NCI-H446 (cell line): Measurements from ENCODE around the gene GADD45A.
"Not testable (repeated sequence)": the region's sequence is repeated elsewhere in the genome, so short reads cannot be mapped to it uniquely, and the experiment has no call there.

ENCODE experiments used
- DNase-seq, 2 experiments: peaks; one replicate each; lab custom pipeline; 2025; lab: John Stamatoyannopoulos, UW

The GADD45A gene

DNA sequence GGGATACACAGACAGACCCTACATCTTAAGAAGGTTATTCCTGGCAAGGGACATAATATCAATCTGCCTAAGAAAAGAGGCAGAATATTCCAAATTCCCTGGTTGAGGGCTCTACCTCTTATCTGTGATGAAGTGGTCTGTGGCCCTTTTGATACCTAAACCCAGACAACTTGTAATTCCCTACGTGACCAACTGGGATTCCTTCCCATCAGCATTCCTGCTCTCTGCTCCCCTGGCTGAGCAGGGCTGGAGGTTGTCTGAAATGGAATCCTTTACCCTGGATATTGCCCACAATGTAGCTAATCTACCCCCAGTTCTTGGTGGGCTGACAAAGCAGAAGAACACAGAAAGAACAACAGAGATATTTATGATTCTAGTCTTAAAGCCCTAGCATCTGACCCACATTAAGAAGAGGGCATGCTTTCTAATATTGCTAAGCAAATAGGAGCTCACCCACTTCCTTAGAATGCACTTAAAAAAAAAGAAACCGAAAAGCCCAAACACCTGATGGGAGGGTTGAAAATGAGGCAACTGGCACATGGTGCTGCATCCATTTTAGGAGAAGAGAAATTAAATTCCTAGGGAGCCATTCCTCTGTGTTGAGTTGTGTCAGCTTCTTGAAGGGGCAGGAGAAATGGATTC lies 36.8 kb downstream of the GADD45A start:
- DNase-seq = no peak

DNA sequence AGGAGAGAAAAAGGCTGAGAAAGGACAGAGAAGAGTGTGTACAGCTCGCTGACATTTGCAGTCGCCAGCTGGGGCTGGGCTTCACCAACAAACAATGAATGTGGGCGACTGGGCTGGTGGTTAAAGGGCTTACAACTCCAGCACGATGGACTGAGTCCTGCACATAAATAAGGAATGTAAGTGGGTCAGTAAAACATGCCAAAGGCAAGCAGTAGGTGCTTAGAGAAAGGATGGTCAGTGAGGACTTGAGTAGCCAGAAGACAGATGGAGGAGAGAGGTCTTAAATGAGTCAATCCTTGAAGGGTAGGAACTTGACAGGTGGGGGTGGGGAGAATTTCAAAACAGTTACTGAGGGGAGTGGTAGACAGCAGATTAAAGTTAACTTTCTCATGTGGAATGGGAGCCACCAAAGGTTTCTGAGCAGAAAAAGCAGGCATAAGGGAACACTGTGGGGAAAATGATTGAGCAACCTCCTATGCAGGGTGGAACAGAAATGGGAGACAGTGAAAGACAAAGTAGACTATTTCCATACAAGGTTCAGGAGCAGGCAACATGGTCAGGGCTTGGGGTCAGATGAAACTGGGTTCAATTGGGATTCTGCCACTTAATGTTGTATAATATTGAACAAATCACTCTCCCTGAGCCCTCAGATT lies 37.4 kb downstream of the GADD45A start:
- no peak for DNase-seq

DNA sequence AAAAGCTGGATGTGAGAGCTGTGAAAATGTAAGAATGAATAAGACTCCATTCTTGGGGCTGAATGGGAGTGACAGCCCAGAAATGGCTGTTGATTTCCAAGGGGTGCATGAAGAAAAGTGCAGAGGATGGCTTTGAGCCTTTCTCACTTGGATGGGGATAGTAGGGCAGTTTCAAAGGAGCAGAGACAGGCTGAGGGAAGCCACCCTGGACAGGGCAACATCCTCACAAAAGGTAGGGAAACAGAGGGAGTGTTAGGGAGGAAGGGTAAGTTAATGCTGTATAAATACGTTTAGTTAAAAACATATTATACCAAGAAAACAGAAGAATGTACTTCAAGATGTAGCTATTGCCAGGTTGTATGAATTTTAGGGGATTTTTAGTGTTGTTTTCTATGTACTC lies 38.1 kb downstream of the GADD45A start:
- no peak for DNase-seq

DNA sequence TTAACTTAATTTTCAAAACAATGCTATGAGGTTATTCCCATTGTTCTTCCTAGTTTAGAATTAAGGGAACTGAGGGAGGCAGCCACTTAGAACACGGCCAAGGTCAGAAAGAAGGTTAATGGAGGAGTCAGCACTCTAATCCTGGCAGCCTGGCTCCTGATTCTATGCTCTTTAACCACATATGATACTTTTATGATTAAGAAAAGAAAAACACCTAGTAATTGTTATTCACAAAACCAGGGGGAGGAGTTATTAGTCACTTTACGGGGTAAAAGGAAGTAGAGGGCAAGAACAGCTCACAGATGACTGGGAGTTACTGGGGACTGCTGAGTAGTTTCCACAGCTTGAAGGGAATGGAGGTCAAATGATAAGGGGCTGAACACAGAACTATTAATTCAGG lies 38.6 kb downstream of the GADD45A start:
- no peak for DNase-seq

DNA sequence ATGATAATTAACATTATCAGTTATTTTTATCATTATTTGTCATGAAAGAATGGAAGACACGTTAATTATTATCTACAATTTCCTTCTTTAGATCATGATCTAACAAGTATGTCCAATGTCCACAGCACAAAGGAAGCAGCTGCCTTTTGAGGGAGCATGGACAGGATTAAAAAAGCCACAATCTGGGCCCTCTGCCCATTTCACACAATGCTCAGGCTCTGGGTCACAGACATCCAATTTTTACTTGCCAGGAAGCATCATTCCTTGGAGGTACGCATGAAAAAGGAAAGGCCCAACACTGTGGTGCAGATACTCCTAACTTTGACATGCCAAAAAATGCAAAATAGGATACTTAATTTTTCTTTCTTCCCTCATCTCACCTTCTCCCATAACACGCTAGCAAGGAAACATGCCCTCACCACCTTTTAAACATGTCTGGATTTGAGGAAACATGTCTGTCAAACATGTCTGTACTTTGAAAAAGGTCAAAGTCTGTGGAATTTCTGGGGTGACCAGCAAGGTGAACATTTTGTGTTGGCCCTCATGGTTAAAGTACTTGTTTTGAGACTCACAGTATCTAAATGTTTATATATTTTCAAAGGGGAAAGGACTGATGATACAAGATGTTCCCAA lies 40.0 kb downstream of the GADD45A start:
- DNase-seq = peak in 1 of 2 experiments; percentile 7

DNA sequence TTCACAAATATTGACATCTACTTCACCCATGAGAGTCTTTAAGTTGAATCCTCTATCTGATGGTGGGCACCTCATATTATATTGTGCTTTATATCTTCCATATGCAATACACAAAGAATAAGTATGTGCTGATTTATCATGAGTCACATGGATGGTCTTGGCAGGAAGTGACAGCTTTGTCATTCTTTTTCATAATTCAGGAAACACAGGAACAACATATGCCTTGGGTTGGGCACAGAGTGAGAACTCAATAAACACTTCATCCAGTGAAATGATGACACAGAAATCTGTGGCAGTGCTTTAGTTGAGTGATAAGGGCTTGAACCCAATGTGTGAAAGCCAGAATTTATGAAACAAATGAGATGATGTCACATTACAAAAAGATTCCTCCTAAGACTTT lies 41.2 kb downstream of the GADD45A start:
- no peak for DNase-seq

DNA sequence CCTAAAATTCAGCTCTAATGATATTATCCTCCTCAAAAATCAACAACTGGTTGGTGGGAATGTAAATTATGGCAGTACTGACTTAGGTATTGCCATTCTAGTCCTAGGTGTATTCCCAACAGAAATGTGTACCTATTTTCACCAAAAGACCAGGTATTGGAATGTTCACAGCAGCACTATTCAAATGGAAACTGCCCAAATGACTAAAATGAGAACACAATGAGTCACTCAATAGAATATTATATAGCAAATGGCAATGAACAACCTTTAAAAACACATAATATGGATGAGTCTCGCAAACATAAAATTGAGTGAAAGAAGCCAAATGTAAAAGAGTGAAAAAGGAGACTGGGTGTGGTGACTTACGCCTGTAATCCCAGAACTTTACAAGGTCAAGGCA lies 44.9 kb downstream of the GADD45A start:
- no peak for DNase-seq

DNA sequence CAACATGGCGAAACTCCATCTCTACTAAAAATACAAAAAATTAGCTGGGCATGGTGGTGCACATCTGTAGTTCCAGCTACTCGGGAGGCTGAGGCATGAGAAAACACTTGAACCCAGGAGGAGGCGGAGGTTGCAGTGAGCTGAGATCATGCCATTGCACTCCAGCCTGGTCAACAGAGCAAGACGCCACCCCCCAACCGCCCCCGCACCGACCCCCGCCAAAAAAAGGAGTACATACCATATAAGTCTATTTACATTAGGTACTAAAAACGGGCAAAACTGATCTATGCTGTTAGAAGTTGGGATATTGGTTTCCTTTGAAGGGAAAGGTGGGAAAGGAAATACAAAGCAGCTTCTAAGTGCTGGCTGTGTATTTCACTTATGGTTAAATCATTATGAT lies 45.3 kb downstream of the GADD45A start:
- DNase-seq = not testable (repeated sequence)

DNA sequence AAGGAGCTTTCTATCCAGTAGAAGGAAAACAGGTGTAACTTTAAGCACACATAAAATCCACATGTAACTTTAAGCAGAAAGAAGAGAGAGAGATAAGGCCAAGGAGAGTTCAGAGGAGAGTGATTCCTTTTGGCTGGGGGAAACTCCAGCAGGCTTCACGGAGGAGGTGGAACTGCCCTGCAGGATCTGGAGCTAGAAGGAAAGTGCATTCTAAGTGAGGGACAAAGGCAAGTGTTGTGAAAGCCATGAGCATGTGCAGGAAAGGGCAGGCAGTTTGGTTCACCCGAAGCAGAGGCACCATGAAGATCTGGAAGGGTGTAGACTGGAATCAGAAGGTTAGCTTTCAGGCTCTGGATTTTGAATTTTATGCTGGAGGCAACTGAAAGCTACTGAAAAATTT lies 46.3 kb downstream of the GADD45A start:
- no peak for DNase-seq

DNA sequence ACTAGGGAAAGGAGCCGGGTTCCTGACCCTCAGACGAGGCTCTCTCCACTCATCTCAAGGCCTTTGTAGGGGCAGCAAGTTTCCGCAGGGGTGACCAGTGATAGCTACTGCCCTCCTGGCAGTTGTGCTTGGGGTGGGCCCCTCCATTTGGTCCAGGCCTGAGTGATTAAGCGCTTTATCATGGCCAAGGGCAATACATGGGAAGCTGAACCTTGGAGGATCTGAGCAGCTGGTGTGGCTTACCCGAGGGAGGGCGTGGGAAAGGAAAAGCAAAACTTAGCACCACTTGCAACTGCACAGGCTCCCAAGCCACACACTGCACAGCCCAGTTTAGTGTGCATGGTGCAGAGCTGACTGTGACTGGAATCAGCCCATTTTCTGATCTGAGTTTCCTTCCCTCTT lies 47.8 kb downstream of the GADD45A start:
- DNase-seq = no peak

DNA sequence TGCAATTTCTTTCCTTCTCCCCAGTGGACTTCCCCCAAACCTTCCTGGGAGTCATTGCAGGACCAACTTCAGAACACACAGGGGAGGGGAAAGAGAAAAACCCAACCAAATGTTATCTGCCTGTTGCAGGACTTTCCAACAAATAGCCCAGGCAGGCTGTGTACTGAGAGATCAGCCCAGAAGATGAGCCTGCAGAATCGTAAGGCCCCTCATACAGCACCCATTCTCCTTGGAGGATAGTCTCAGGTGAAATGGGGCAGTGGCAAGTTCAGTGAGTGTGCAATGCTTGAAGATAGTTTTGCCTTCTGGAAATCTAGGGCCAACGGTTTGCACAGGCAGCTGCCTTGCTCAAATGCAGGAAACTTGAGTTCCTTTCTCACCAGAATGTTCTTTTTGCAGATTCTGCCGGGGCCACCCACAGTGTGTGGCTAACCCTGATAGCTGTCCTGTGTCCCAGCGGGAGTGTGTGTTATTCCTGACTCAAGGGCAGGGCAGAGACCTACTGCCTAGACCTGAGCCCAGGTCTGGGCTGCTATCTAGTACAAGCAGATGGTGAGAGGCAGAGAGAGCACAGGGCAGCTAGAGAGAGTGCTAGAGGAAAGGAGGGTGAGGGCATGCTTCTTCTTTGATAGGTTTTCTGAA lies 48.8 kb downstream of the GADD45A start:
- no peak for DNase-seq

DNA sequence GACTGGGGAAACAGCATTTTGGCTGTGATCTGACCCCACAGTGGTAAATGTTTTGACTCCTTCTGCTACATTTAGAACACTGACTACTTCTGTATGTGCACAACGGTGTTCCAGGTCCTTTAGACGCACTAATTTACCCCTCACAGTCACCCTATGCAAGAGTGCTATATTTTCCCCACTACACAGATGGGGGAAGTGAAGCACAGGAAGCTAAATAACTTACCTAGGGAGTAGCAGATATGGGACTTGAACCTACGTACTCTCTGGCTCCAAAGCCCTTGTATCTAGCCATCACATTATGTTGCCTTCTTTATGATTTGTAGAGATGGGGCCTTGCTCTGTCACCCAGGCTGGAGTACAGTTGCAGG lies 49.3 kb downstream of the GADD45A start:
- no peak for DNase-seq

DNA sequence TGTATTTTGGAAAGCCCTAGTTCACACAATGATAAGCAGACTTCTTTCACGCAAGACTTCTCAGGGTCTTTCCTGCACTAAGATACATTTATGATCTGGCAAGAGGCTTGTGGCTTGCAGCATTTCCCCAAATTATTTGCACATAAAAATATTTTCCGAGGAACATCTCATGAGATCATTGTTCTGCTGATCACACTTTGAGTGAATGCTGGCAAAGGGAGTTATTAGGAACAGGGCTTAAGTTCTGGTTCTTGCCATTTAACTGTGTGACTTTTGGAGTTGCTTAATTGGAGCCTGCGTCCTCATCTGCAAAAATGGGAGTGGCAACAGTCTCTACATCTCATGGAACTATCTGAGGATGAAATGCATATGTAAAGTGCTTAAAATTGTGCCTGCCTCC lies 50.2 kb downstream of the GADD45A start:
- DNase-seq = no peak

DNA sequence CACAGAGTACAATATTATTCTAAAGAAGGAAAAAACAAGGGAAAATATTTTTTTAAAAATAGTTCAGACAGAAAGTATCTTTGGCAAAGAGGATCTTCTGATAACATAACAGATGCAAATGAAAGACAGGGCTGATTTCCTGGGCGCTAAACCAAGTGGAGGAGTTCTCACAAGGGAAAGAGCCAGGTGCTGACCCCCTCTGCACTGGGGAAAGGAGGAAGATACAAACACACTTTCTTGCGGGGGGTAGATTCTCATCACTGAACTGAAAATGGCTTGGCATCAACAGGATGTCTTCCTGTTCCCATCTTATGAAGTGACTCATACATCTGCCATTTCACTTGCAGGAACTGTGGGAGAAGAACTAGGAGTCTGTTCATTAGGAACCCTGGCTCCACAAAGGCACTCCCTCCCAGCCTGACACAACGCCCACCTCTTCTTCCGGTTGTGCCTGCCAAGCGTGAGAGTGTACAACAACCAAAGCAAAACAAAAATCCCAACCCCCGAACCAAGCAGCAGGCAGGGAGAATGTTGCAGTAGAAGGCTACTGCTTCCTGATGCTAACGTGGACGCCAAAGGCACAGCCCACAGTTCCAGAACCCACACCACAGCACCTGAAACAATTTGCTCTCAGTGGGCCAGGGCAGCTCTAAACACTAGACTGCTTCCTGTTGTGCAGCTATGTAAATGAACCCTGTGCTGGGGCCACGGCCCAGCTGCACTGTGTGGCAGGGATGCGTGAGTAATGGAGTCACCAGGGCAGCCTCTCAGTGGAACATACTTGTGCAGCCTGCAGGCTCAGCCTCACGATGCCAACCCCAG lies 51.0 kb downstream of the GADD45A start:
- DNase-seq = peak in 1 of 2 experiments; percentile 59

DNA sequence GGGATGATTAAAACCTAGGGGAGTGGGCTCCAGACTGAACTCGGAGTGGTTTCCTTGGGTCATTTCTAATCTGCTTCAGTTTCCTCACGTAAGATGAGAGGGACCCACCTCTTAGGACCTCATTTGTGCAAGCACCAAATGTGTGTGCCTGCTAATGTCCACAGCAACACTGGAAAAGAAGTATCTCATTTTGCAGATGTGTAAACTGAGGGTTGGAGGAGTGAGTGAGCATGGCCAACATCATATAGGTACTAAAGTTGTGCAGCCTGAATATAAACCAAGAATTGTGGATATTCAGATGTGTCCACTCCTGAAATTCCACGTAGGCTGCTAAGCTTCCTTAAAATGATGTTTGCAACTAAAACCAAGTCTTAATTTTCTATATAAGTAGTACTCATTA lies 51.7 kb downstream of the GADD45A start:
- no peak for DNase-seq

DNA sequence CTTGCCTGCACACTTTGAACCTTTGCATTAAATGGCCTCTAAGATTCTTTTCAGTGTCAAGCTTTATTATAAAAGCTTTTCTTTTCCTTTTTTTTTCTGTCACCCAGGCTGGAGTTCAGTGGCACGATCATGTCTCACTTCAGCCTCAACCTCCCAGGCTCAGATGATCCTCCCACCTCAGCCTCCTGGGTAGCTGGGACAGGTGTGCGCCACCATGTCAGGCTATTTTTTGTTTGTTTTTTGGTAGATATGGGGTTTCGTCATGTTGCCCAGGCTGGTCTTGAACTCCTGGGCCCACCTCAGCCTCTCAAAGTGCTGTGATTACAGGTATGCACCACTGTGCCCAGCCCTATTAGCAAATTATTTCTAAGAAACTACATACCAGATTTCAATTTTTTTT lies 52.9 kb downstream of the GADD45A start:
- no peak for DNase-seq
